ENCODE measurements around the gene ENTPD8.

ENTPD8 gene

GRCh38 chr9:137460363-137461315, 19.5 kb upstream of the ENTPD8 start:
- DNase-seq (ENCODE audit: low read depth, low spot score), result no peak
- no peak overlapping the region for H3K4me3 ChIP-seq (ENCODE audit: low read length)

- no peak for DNase-seq (ENCODE audit: low read depth, low spot score)
- H3K4me3 ChIP-seq (ENCODE audit: low read length), result peak overlapping the region; percentile 37
Measured at GRCh38 chr9:137459601-137460362, 18.6 kb upstream of the ENTPD8 start.

GRCh38 chr9:137459152-137459600, 18.0 kb upstream of the ENTPD8 start, which contains the start of gene NSMF:
Gene NSMF, minus strand, starts transcription at chr9:137459334. Its CDS starts 232 bp downstream, at chr9:137459102.
- peak within 1 kb of the TSS; percentile 37 for H3K4me3 ChIP-seq (ENCODE audit: low read length)
- peak; percentile 58 for DNase-seq (ENCODE audit: low read depth, low spot score)

- DNase-seq (ENCODE audit: low read depth, low spot score), result no peak
Measured at GRCh38 chr9:137458194-137459151, 17.3 kb upstream of the ENTPD8 start.

GRCh38 chr9:137457406-137458193, 16.4 kb upstream of the ENTPD8 start:
- DNase-seq (ENCODE audit: low read depth, low spot score), result no peak
- H3K4me3 ChIP-seq (ENCODE audit: low read length), result no peak overlapping the region

More at GRCh38 chr9:137458194-137459151, 17.3 kb upstream of the ENTPD8 start:
- H3K4me3 ChIP-seq (ENCODE audit: low read length), result no peak overlapping the region

GRCh38 chr9:137456864-137457405, 15.8 kb upstream of the ENTPD8 start:
- DNase-seq (ENCODE audit: low read depth, low spot score), result no peak
- H3K4me3 ChIP-seq (ENCODE audit: low read length), result no peak overlapping the region

GRCh38 chr9:137456061-137456863, 15.1 kb upstream of the ENTPD8 start:
- no peak overlapping the region for H3K4me3 ChIP-seq (ENCODE audit: low read length)
- no peak for DNase-seq (ENCODE audit: low read depth, low spot score)

GRCh38 chr9:137455359-137455991, 14.3 kb upstream of the ENTPD8 start:
- no peak for DNase-seq (ENCODE audit: low read depth, low spot score)
- no peak overlapping the region for H3K4me3 ChIP-seq (ENCODE audit: low read length)

GRCh38 chr9:137454597-137455358, 13.6 kb upstream of the ENTPD8 start:
- peak overlapping the region; percentile 37 for H3K4me3 ChIP-seq (ENCODE audit: low read length)
- no peak for DNase-seq (ENCODE audit: low read depth, low spot score)

- H3K4me3 ChIP-seq (ENCODE audit: low read length), result peak overlapping the region; percentile 37
- DNase-seq (ENCODE audit: low read depth, low spot score), result no peak
Measured at GRCh38 chr9:137454145-137454596, 13.0 kb upstream of the ENTPD8 start.

GRCh38 chr9:137453643-137454081, 12.5 kb upstream of the ENTPD8 start:
- DNase-seq (ENCODE audit: low read depth, low spot score), result peak; percentile 24

GRCh38 chr9:137452761-137453642, 11.8 kb upstream of the ENTPD8 start:
- H3K4me3 ChIP-seq (ENCODE audit: low read length), result no peak overlapping the region
- no peak for DNase-seq (ENCODE audit: low read depth, low spot score)

More at GRCh38 chr9:137453643-137454081, 12.5 kb upstream of the ENTPD8 start:
- no peak overlapping the region for H3K4me3 ChIP-seq (ENCODE audit: low read length)

- no peak for DNase-seq (ENCODE audit: low read depth, low spot score)
- H3K4me3 ChIP-seq (ENCODE audit: low read length), result no peak overlapping the region
Measured at GRCh38 chr9:137452006-137452760, 11.0 kb upstream of the ENTPD8 start.

Measured in Jurkat, Clone E6-1 (cell line).